GM08714 (cell line): Measurements from ENCODE around the gene EML5.

ENCODE experiments used
- H3K4me3 ChIP-seq: fragments of 200-500 bp; sonication (Bioruptor generic); 2 replicates; pipeline ENCODE4 v1.5.1; 2014; ENCODE audit warnings: mild to moderate bottlenecking, low read length, inconsistent platforms
- ZNF274 ChIP-seq: IDR thresholded peaks from 2 replicates; pipeline ENCODE4 v1.6.1; 2012; ENCODE audit warnings: mild to moderate bottlenecking, low read depth, low read length

The EML5 gene

DNA sequence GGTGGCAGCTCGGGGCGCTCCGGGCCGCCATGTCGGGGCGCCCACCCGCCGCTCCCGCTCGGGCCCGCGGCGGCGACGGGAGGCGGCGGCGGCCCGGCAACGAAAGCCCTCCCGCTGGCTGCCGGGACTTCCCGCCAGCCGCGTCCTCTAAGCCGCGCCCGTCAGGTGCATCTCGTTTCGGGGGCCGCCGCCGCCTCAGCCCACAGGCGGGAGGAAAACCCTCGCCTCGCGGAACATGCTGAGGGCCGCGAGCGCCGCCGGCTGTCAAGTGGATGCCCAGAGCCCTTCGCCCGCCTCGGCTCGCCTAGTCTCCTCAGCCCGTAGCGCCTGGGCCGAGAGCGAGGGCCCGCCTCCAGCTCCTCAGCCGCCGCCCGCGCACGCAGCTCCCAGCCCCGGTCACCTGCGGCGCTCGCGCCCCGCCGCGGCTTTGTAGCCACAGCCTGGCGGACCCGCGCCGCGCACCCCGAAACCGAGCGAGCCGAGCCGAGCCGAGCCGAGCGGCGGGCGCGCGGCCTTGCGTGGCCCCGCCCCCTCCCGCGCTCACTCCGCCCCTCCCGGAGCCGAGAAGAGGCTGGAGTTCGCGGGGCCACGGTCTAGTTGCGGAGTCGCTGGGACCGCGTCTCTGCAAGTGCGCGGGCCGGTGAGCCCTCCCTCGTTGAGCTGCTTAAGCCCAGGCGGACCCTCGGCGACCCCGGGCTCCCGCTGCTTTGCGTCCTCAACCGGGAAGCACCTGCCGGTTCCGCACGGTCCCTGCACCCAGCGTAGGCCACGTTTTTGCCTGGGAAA is at the start of gene EML5:
Gene EML5, minus strand, starts transcription at position 481 of the 786 bp plus-strand sequence. Its CDS starts 450 bp downstream, at position 31.
- no peak for TF ChIP-seq ZNF274
- H3K4me3 ChIP-seq = peak within 1 kb of the TSS; percentile 53

DNA sequence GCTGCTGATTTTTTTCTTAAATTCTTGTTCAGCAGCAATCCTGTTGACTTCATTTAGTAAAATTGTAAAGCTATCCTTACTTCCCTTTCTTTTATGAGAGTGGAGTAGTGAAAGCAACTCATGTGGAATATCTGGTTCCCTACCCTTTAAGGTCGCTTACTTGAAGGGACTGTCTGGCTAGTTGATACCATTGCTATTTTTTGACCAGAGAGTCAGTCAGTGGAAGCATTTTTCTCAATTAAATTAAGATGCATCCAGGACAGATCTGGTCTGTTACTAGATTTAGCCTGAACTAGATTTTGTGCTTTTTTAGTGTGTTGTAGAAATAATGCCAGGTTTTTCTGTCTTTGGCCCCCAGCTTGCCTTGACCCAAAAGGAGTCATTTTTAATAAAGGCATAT is 49.7 kb upstream of the EML5 start:
- H3K4me3 ChIP-seq = no peak overlapping the region
- no peak for TF ChIP-seq ZNF274

DNA sequence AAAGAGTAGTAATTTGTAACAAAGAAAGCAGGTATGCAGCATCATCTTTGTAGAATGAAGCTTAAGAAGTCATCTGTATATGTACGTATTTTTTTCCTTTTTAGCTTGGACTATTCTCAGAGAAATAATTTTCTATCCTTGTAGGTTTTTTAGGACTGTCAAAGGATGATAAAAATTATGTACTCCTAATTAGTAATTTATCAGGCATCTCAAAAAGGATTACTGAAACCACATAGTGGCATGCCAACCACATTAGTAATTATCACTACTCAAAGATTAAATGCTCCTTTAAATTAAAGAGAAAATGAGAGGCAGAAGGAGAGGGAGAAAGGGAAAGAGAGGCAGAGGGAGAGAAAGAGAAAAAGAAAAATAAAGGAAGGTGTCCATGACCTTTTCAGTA is 49.0 kb upstream of the EML5 start:
- no peak for TF ChIP-seq ZNF274
- no peak overlapping the region for H3K4me3 ChIP-seq

DNA sequence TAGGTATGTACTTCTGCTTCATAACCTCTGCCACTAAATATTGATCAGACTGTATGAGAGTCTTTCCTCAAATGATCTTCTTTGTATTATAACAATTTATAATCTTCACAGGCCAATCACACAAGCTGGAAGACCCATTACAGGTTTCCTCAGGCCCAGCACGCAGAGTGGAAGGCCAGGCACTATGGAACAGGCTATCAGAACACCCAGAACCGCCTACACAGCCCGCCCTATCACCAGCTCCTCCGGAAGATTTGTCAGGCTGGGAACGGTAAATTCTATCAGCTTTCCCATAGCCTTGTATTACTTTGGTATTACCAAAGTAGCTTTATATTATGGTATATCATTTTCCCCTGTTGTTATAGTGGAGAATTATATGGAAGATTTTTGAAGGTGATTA is 48.2 kb upstream of the EML5 start:
- no peak for TF ChIP-seq ZNF274
- H3K4me3 ChIP-seq = no peak overlapping the region

DNA sequence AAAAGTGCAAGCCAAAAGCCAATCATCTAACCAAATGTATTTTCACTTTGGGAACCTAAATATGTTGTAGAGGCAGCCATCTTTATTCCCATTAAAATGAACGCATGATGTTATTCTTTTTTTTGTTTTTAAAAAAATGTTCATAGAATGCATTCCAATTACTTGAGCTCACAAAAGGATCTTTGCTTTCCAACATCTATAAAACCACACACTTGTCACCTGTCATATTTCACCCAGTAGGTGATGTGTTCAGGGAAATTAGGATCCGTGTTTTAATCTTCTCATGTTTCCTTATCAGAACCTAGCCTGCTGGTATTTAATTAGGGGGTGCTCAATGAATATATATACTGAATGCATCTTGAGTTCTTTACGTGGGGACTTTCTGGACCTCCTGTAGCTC is 45.3 kb upstream of the EML5 start:
- no peak overlapping the region for H3K4me3 ChIP-seq
- no peak for TF ChIP-seq ZNF274

DNA sequence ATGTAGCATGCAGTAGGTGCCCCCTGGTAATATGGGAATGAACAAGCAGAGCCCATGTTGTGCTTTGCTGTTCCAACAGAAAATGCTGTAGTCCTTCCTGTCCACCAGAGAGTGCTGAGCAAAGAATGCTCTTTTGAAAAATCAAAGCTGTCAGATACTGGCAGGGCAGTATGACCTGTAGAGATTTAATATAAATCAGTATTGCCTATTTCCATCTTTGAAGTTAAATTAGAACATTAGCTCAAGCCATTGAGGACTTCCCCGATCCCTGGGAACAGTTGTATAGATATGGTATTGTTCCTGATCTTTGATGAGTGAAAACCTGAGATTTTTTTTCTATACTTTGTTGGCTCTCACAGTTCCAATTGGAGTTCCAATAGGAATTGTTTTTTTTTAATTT is 44.7 kb upstream of the EML5 start:
- TF ChIP-seq ZNF274 = no peak
- no peak overlapping the region for H3K4me3 ChIP-seq

DNA sequence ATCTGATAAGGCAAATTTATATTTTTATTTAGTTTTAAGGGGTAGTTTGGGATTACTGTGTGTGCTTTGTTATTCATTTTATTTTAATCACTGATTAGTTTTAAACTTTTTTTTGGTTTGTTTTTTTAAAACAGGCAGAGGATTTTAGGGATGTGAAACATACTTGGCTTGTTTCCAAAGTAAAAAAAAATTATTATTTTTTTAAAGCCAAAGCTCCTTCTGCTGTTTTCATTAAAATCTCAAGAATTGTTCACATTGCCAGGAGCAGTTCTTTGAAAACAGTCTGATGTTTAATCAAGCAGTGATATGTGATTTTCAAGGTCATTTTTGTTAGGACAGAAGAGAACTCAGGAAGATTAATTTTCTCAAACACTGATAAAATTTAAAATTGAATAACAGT is 42.9 kb upstream of the EML5 start:
- no peak for TF ChIP-seq ZNF274
- H3K4me3 ChIP-seq = no peak overlapping the region

DNA sequence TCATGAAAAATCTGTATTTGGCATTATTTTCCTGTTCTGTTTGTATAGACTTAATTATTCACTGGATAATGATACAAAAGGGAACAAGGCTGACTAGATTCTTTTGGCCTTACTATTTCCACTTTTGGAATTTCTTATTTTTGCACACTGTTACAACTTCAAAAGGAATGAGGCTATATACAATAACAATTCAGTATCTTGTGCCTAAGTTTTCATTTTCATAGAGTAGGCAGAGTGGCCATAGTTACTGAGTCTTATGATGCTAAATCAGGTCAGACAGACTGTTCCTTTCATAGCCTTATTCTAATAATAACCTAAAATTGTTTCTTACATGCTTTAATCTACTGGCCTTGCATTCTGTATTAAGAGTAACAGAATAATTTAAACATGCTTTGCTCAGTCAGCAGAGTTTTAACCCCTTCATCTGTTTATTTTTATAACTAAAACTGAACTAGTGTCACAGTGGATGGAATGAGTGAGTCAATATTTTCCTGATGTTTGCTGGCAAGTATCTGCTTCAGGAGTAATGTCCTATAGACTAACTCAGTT is 42.2 kb upstream of the EML5 start:
- TF ChIP-seq ZNF274 = no peak
- no peak overlapping the region for H3K4me3 ChIP-seq

DNA sequence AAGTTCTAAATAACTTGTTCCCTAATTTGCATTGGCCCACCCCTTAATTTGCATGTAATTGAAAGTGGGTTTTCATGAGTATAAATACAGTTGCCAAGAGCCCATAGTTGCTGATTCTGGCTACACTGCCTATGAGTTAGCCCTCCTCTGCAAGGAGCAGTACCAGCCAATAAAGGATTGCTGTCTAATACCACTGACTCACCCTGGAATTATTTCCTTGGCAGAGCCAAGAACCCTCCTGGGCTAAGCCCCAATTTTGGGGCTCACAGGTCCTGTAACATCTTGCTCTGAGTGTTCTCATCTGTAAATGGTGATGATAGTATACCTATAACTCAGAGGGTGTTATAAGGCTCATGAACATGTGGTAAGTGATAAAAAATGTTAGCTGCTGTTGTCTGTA is 38.5 kb upstream of the EML5 start:
- TF ChIP-seq ZNF274 = no peak
- H3K4me3 ChIP-seq = no peak overlapping the region

DNA sequence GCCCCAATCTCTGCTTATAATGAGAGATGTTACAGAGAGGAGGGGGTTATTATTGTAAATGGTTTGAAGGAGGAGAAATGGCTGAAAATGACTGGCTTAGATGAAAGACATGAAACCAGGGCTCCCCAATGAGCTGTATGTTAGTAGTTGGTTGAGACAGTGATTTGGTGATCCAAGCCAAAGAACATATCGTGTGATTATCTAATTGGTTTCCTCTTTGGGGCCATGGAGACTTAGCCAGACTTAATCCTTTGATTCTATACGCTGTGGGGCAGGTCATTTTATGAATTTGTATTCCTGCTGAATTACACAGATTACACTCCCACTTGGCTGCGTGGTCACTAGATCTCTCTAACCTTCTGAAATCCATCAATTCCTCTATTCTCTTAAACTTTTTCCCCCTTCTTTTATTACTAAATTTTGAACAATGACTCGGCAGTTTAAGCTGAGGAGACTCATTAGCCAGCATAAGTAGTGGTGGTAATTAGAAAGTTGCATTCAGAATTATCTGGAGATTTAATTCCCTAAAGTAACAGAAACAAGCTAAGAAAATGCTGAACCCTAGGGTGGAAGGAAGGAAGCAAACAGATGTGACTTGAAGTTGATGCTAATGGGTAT is 37.0 kb upstream of the EML5 start:
- TF ChIP-seq ZNF274 = no peak
- no peak overlapping the region for H3K4me3 ChIP-seq

DNA sequence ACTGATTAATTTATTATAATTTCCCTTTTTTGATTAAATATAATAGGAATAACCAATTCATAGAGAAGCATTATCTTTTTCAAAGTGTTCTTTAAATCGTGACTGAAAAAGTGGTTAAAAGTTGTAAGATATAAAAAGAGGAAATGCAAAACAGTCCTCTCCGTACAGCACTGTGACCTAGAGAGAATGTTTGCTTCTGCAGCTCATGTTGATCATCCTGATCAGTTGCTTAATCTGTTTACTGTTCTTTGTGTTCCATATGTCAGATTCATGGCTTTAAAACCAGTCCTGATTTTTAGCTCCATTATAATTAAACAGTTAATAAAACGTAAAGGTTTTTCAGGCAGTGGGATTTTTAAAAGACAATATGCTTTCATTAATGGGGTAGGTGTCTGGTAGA is 36.4 kb upstream of the EML5 start:
- no peak overlapping the region for H3K4me3 ChIP-seq
- no peak for TF ChIP-seq ZNF274

DNA sequence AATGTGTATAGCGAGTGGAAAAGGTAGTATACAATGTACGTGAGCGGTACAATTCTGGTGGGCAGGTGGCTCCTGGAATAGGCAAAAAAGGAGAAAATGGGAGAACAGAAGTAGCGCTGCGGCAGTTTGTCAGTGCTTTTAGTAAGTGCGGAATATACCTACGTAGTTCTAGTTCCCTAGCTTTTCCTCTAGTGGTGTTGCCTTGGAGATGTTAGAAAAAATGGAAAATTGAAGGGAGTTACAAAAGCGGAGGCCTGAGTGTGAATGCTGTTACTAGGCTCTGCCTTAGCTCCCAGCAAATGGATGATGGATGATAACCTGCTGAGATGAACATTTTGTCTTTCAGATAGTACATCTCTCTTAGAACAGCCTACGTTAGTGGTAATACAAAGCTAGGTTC is 32.8 kb upstream of the EML5 start:
- TF ChIP-seq ZNF274 = no peak
- H3K4me3 ChIP-seq = no peak overlapping the region

DNA sequence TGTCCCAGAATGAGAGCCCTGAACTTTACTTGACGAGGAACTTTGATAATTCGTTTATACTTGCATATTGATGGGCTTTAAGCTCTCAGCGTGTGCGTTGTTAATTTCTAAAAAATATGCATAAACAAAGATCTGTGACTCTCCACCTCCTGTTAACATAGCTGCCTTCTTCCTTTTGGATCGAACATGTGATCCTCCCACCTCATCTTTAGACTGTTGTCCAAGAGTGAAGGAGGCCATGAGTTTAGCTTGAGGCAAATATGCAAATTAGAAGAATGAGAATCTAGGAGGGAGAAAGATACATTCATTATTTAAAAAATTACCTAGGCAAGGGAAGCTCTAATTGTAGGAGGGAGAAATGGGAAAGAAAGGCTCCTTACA is 32.3 kb upstream of the EML5 start:
- peak overlapping the region; percentile 59 for H3K4me3 ChIP-seq
- TF ChIP-seq ZNF274 = no peak

DNA sequence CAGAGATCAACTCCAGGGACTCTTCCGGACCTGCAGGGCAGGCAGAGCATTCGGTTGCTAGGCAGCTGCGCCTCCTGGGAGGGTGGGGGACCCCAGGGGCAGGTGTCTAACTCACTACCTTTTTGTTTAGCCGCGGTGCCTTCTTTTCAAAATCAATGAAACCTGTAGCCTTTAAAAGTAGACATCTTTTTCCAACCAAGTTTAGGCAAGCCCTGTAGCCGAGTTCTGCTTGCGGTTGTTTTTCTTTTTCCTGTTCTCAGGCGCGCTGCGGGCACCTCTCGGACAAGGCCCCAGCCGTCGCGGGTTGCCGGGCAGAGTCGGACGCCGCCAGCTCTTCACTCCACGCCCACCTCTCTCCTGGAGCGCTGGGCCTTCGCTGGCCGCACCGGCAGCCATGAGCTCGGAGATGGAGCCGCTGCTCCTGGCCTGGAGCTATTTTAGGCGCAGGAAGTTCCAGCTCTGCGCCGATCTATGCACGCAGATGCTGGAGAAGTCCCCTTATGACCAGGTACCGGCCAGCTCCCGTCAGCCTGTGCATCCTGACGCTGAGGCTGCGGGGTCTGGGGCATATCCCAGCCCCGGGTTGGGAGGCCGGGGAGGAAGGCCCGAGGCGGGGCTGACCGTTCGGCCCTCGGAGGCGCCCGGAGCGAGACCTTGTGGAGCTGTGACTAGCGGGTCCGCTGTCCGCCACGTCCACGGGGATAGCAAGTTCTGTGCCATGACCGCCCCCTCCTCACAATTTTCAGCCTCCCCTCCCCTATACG is 31.7 kb upstream of the EML5 start, which contains the start of gene TTC8:
Gene TTC8, plus strand, starts transcription at position 338 of the 764 bp plus-strand sequence. Its CDS starts 57 bp downstream, at position 395.
- peak within 1 kb of the TSS; percentile 59 for H3K4me3 ChIP-seq
- TF ChIP-seq ZNF274 = no peak

DNA sequence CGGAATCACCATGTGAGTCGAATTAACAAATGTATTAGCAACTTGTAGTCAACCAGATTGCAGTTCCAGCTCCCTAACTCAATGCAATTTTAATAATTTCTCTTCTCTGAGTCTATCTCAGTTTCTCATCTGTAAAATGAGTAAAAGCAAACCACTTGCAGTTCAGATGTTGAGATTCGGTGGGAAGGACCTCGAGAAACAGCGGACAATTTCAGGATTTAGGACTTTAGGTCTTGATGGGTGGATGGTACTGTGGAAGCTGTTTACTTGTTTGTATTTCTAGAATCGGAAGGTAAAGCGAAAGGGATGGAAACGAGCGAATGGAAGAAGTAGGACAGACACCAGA is 31.2 kb upstream of the EML5 start:
- H3K4me3 ChIP-seq = peak overlapping the region; percentile 59
- TF ChIP-seq ZNF274 = no peak

DNA sequence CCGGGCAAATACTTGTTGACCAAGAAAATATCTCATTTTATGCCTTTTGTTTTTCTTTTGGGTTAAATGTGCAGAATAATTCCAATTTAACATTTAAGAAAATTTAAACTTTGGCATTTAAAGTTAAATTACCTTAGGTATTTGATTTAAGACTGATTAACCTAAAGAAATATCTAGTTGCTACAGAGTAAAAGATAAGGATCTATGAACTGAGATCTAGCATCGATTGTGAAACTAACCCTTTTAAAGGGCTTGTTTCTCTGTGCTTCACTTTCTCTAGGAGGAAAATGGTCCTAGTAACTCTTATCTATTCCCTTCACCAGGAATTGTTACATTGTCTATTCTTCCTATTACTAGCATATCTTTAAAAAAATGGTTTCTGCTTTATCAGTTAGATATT is 29.1 kb upstream of the EML5 start:
- no peak for TF ChIP-seq ZNF274

More for the DNA sequence above, 29.1 kb upstream of the EML5 start:
- no peak overlapping the region for H3K4me3 ChIP-seq
